Mesodermal cell (in vitro differentiated cells): ENCODE measurements around the gene GLA. TPM values are rescaled to one million over a fixed set of nuclear protein-coding genes. Genes with fewer than 3 reads are reported as not detected.

ENCODE experiments used
- H3K27ac ChIP-seq: 2 replicates; pipeline ENCODE4 v1.7.0; 2013; ENCODE audit warnings: mild to moderate bottlenecking, low read depth, low read length, moderate library complexity; ENCODE audit not compliant: severe bottlenecking
- H3K36me3 ChIP-seq: 2 replicates; pipeline ENCODE4 v1.7.1; 2013; ENCODE audit warnings: mild to moderate bottlenecking, low read length, moderate library complexity; ENCODE audit not compliant: control insufficient read depth, insufficient read depth
- H3K4me1 ChIP-seq: one replicate; pipeline ENCODE4 v1.7.1; 2013; ENCODE audit warnings: mild to moderate bottlenecking, low read length; ENCODE audit not compliant: insufficient read depth, control insufficient read depth, poor library complexity, severe bottlenecking
- H3K4me3 ChIP-seq: 2 replicates; pipeline ENCODE4 v1.7.0; 2013; ENCODE audit warnings: low read length, control low read depth, mild to moderate bottlenecking; ENCODE audit not compliant: insufficient read depth, poor library complexity, severe bottlenecking; ENCODE audit errors: extremely low read depth
- H3K9me3 ChIP-seq: 2 replicates; pipeline ENCODE4 v1.7.1; 2013; ENCODE audit warnings: mild to moderate bottlenecking, low read length, moderate library complexity; ENCODE audit not compliant: control insufficient read depth
- WGBS, 2 experiments: methylation state at CpG; one replicate each; pipeline ENCODE4 v1.1.5; 2013; ENCODE audit warnings: missing lambda C conversion rate in 2 of 2; ENCODE audit not compliant: insufficient coverage in 2 of 2; 5-methylcytosine and 5-hydroxymethylcytosine counted together
- polyA plus RNA-seq, 2 experiments: library from polyadenylated mRNA; stranded (reverse); fragments of 50-300 nt; gene quantifications; one replicate each; pipeline ENCODE4 v1.2.3, GENCODE V29; 2013

Gene GLA
- 58.7 TPM for polyA plus RNA-seq (2013, experiment 1 of 2)
- 59.0 TPM for polyA plus RNA-seq (2013, experiment 2 of 2)

DNA sequence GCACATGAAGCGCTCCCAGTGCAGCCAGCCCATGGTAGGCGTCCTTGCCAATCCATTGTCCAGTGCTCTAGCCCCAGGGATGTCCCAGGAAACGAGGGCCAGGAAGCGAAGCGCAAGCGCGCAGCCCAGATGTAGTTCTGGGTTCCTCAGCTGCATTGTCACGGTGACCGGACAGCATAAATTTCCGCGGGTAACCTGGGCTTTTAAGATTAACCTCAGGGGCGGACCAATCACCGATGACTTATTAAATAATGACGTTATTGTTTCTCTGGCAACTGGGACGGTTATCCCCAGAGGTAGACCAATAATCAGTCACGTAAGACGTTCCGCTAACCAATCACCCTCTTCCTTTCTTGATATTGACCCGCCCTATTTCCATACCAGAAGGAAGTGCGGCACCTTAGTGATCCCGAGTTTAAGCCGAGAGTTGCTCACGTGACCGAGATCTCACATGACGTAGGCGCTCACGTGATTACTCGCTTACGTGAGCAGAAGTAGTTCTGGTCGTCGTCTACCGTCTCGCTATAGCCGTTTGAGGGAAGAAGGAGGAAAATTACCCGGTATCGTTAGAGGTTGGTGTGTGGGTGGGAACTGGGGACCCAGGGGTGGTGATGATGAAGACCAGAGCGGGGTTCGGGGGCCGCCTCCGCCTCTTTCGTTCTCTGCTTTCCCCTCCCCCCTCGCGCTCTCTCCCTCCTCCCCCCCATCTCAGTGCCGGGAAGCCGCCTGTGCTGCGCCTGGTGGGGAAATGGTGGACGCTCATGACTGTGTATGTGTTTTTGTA lies at the start of gene GLA, which contains the start of gene HNRNPH2:
GLA (minus strand) TSS at position 178 of the 784 bp plus-strand sequence; CDS start at position 156, 22 bp downstream.
HNRNPH2 (plus strand) TSS at position 475 of the 784 bp plus-strand sequence. CDS start 3,767 bp downstream, outside the sequence.
- Histone ChIP-seq H3K36me3 (peaks cover 23% of the 10 kb centered on the region), H3K4me1 (no peaks in the 10 kb centered on the region), H3K9me3 (no peaks in the 10 kb centered on the region), H3K27ac (peak within 1 kb of the TSS; percentile 98), H3K4me3 (peak within 1 kb of the TSS; percentile 59)
- whole genome bisulfite sequencing, 2 experiments: 0% methylated on average over 8 to 20 of the region's 47 CpGs

GRCh38 chrX:101452056-101452455 lies 44.3 kb upstream of the GLA start:
- Histone ChIP-seq H3K4me1 (peaks cover 3% of the 10 kb centered on the region), H3K9me3 (no peaks in the 10 kb centered on the region), H3K27ac (no peak overlapping the region), H3K36me3 (peaks cover 9% of the 10 kb centered on the region), H3K4me3 (no peak overlapping the region)
- WGBS, 2 experiments: no CpG with 5 or more reads among the region's 3 CpGs

- Histone ChIP-seq H3K27ac (no peak overlapping the region), H3K9me3 (no peaks in the 10 kb centered on the region)
These were observed 43.2 kb upstream of the GLA start for GRCh38 chrX:101450961-101451360.

DNA sequence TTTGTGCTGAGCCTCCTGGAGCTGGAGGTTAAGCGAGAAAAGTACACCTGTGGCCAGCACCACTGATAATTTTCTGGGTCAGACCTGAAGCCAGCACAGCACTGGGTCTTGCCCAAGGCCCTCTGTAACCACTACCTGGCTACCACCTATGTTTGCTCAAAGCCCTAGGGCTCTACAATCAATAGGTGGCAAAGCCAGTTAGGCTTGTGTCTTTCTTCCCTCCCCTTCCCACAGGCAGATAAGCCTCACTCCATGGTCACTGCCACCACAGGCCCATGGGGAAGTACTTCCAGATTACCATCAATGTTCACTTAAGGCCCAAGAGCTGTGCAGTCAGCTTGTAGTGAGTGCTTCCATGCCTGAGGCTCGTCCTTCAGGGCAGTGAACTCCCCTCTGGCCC lies 42.4 kb upstream of the GLA start:
- WGBS, 2 experiments: 100% methylated on average over 1 of the region's 2 CpGs; no CpG with 5 or more reads in 1 of the 2 experiments
- no peak overlapping the region for H3K27ac ChIP-seq
- peaks cover 3% of the 10 kb centered on the region for H3K4me1 ChIP-seq
- H3K4me3 ChIP-seq: no peak overlapping the region
- peaks cover 11% of the 10 kb centered on the region for H3K36me3 ChIP-seq
- no peaks in the 10 kb centered on the region for H3K9me3 ChIP-seq

More at GRCh38 chrX:101450961-101451360, 43.2 kb upstream of the GLA start:
- Histone ChIP-seq H3K4me1 (peaks cover 3% of the 10 kb centered on the region), H3K4me3 (no peak overlapping the region), H3K36me3 (peaks cover 11% of the 10 kb centered on the region)
- no CpG with 5 or more reads among the region's 2 CpGs for WGBS, 2 experiments

DNA sequence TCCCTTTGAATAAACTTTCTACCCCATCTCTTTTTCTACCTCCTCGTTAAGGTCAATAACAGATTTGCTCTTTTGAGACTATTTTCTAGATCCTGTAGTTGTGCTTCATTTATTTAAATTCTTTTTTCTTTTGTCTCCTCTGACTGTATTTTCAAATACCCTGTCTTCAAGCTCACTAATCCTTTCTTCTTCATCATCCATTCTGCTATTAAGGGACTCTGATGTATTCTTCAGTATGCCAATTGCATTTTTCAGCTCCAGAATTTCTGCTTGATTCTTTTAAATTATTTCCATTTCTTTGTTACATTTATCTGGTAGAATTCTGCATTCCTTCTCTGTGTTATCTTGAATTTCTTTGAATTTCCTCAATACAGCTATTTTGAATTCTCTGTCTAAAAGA lies 41.6 kb upstream of the GLA start:
- Histone ChIP-seq H3K36me3 (peaks cover 8% of the 10 kb centered on the region), H3K4me3 (no peak overlapping the region), H3K9me3 (no peaks in the 10 kb centered on the region), H3K4me1 (peaks cover 3% of the 10 kb centered on the region), H3K27ac (no peak overlapping the region)
- WGBS, 2 experiments: no CpG with 5 or more reads among the region's 1 CpG

GRCh38 chrX:101442085-101442484 lies 34.4 kb upstream of the GLA start:
- Histone ChIP-seq H3K9me3 (no peaks in the 10 kb centered on the region), H3K36me3 (peaks cover 21% of the 10 kb centered on the region), H3K4me3 (no peak overlapping the region), H3K27ac (no peak overlapping the region), H3K4me1 (no peaks in the 10 kb centered on the region)
- no CpG with 5 or more reads among the region's 2 CpGs for WGBS, 2 experiments

DNA sequence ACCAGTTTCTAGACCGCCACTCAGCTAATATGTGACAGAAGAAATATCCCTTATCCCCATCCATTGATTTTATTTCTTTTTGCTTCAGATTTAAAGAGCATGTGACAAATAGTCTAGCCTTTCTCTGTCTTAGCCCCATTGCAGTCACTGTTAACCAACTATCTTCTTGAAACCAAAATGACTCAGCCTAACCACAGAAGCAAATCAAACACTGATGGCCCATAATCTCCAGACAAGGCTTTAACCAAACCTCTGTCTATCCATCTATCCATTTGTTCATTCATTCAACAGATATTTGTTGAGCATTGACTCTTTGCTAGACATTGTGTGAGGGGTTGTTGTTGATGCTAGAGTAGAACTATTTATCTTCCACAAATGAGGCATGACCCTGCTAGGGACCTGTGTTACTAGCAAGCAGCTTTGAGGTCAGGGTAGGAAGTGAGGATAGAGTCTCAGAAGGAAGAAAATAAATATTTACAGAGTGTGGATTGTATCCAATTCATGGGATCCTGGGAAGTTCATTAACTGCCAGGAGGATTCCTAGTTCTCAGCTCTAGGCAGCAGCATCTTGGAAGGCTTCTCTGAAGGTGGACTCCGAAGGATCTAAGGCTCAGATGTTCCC lies 22.8 kb upstream of the GLA start:
- H3K4me1 ChIP-seq: no peaks in the 10 kb centered on the region
- H3K9me3 ChIP-seq: no peaks in the 10 kb centered on the region
- WGBS, 2 experiments: 100% methylated on average over 1 of the region's 2 CpGs; no CpG with 5 or more reads in 1 of the 2 experiments
- H3K36me3 ChIP-seq: peaks cover 34% of the 10 kb centered on the region
- no peak overlapping the region for H3K4me3 ChIP-seq
- no peak overlapping the region for H3K27ac ChIP-seq

DNA sequence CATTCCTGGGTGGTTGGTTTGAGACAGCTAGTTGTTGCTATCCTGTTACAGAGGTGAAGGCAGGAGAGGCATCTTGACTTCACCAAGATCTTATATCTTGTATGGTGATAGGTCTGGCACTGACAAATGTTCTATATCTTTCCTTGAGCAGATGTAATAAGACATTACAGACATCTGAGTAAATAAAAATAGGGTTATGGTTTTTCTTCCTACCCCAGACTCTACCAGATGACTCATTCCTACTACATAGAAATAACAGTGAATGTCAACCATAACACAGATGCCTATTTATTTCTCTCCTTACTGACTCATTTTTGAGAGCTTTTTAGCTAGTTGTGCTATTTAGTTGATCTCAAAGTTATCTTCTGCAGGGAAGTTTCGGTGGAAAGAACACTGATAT lies 22.2 kb upstream of the GLA start:
- H3K27ac ChIP-seq: no peak overlapping the region
- H3K4me1 ChIP-seq: no peaks in the 10 kb centered on the region
- no peaks in the 10 kb centered on the region for H3K9me3 ChIP-seq
- peaks cover 34% of the 10 kb centered on the region for H3K36me3 ChIP-seq
- 100% methylated on average over 1 of the region's 1 CpG; no CpG with 5 or more reads in 1 of the 2 experiments for WGBS, 2 experiments
- no peak overlapping the region for H3K4me3 ChIP-seq

GRCh38 chrX:101427954-101428353 lies 20.2 kb upstream of the GLA start:
- Histone ChIP-seq H3K36me3 (peaks cover 41% of the 10 kb centered on the region), H3K4me3 (no peak overlapping the region), H3K9me3 (no peaks in the 10 kb centered on the region), H3K27ac (no peak overlapping the region), H3K4me1 (no peaks in the 10 kb centered on the region)
- no CpG with 5 or more reads among the region's 2 CpGs for WGBS, 2 experiments

DNA sequence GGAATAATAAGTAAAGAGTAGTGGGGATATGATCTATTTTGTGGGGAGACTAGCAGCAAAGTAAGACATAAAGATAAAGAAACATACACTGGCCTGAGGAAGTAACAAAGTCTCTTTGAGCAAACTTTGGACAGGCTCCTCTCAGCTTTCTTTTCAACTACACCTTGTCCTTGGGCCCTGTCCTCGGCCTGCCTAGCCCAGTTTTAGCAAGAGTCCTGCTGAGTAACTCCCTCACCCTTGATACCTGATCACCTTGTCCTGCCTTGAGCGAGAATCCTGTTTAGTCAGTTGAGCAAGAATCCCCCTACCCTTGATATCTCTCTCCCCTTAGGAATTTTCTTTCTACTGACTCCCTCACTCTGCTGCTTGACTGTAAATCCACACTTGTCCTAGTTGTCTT lies 11.8 kb upstream of the GLA start:
- WGBS, 2 experiments: 80 to 90% methylated on average over 1 to 2 of the region's 2 CpGs

More for the DNA sequence above, 11.8 kb upstream of the GLA start:
- Histone ChIP-seq H3K27ac (no peak overlapping the region), H3K4me3 (no peak overlapping the region), H3K36me3 (peaks cover 11% of the 10 kb centered on the region), H3K9me3 (no peaks in the 10 kb centered on the region), H3K4me1 (peaks cover 6% of the 10 kb centered on the region)
